Neural progenitor cell (in vitro differentiated cells): ENCODE results near the gene TANC1.

Source experiments
- EZH2 ChIP-seq: fragments of 200-600 bp; sonication (generic); IDR thresholded peaks from 2 replicates; pipeline ENCODE4 v1.6.1; 2017; ENCODE audit warnings: antibody characterized with exemption, mild to moderate bottlenecking, moderate library complexity
- EZH2phosphoT487 ChIP-seq: fragments of 200-600 bp; sonication (generic); IDR thresholded peaks from 2 replicates; pipeline ENCODE4 v1.6.1; 2017; ENCODE audit warnings: antibody characterized with exemption
- TF ChIP-seq, protein P1 (sequence below): fragments of 200-600 bp; sonication (generic); IDR thresholded peaks from 2 replicates; pipeline ENCODE4 v1.5.1; 2017; ENCODE audit warnings: antibody characterized with exemption, mild to moderate bottlenecking

- TF ChIP-seq EZH2phosphoT487 (no peak), EZH2 (no peak)
- TF ChIP-seq, protein P1, sequence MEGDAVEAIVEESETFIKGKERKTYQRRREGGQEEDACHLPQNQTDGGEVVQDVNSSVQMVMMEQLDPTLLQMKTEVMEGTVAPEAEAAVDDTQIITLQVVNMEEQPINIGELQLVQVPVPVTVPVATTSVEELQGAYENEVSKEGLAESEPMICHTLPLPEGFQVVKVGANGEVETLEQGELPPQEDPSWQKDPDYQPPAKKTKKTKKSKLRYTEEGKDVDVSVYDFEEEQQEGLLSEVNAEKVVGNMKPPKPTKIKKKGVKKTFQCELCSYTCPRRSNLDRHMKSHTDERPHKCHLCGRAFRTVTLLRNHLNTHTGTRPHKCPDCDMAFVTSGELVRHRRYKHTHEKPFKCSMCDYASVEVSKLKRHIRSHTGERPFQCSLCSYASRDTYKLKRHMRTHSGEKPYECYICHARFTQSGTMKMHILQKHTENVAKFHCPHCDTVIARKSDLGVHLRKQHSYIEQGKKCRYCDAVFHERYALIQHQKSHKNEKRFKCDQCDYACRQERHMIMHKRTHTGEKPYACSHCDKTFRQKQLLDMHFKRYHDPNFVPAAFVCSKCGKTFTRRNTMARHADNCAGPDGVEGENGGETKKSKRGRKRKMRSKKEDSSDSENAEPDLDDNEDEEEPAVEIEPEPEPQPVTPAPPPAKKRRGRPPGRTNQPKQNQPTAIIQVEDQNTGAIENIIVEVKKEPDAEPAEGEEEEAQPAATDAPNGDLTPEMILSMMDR = no peak
Observed at GRCh38 chr2:159138642-159139182, 170.3 kb downstream of the TANC1 start.
